Uterus (tissue), 4 donors: ENCODE data around the gene CCDC148. TPM values are rescaled to one million over a fixed set of nuclear protein-coding genes. Genes with fewer than 3 reads are reported as not detected.
"Not testable (repeated sequence)": the region's sequence is repeated elsewhere in the genome, so short reads cannot be mapped to it uniquely, and the experiment has no call there.

Experiments used
- DNase-seq, 2 donors: peaks; one replicate each; pipeline ENCODE4 v3.0.0-alpha.2; 2019 to 2020
- H3K27ac ChIP-seq, 2 donors: fragments of 200-600 bp; sonication (generic); 1 replicate in 1 of 2; 2 replicates in 1 of 2; pipeline ENCODE4 v1.5.1; 2016 to 2018
- H3K27me3 ChIP-seq, 2 donors: fragments of 200-600 bp; sonication (generic); one replicate each; pipeline ENCODE4 v1.5.1; 2018 to 2019; ENCODE audit warnings: control low read depth in 1 of 2
- H3K36me3 ChIP-seq, 2 donors: fragments of 200-600 bp; sonication (generic); one replicate each; pipeline ENCODE4 v1.5.1; 2019; ENCODE audit warnings: control low read depth in 1 of 2
- H3K4me1 ChIP-seq, 2 donors: fragments of 200-600 bp; sonication (generic); one replicate each; pipeline ENCODE4 v1.5.1; 2018 to 2019; ENCODE audit warnings: control low read depth in 1 of 2
- H3K4me3 ChIP-seq, 2 donors: fragments of 200-600 bp; sonication (generic); 1 replicate in 1 of 2; 2 replicates in 1 of 2; pipeline ENCODE4 v1.5.1; 2018 to 2019; ENCODE audit warnings: mild to moderate bottlenecking in 1 of 2
- H3K9me3 ChIP-seq, 2 donors: fragments of 200-600 bp; sonication (generic); one replicate each; pipeline ENCODE4 v1.5.1; 2019; ENCODE audit warnings: control low read depth in 1 of 2
- CTCF ChIP-seq, 4 experiments: fragments of 200-600 bp in 2 of 4; fragments of 450-650 bp in 2 of 4; sonication (generic) in 2 of 4; IDR thresholded peaks; one replicate each; pipeline ENCODE4 v1.5.1; 2016 to 2019; ENCODE audit warnings: antibody characterized with exemption in 4 of 4, mild to moderate bottlenecking in 2 of 4, moderate library complexity in 1 of 4
- POLR2A ChIP-seq, 2 donors: fragments of 450-650 bp; IDR thresholded peaks; one replicate each; pipeline ENCODE4 v1.6.1; 2016; ENCODE audit warnings: antibody characterized with exemption in 2 of 2, mild to moderate bottlenecking in 1 of 2, moderate library complexity in 1 of 2
- intact Hi-C: fragments of 100-400 bp; cut with DNase I; formaldehyde crosslinking; loops from one replicate; pipeline ENCODE4 v1.15.1; 2023; ENCODE audit warnings: low total_unique reads
- total RNA-seq, 4 donors: library from RNA; depleted of rRNA in 3 of 4; stranded (reverse); fragments of >200 nt in 3 of 4; gene quantifications; one replicate each; pipeline versions ENCODE4 v1.1.0 to v1.2.4, GENCODE V29; 2014 to 2023
- donor health status: DM: yes; HTN: yes; CAD: no.

CCDC148 gene
- total RNA-seq, 4 donors from 2014 or later, result 0.77 to 9.7 (median 3.0) TPM; not detected in 1

- DNase-seq, result no peak
- TF ChIP-seq CTCF (IDR thresholded peaks at IDR 0.05) (no peak), POLR2A (IDR thresholded peaks at IDR 0.05) (no peak)
- no peaks in the 10 kb centered on the region for H3K27me3 ChIP-seq
- H3K4me1 ChIP-seq, result no peaks in the 10 kb centered on the region
- no peak overlapping the region for H3K4me3 ChIP-seq
- H3K36me3 ChIP-seq, result no peaks in the 10 kb centered on the region
- H3K27ac ChIP-seq, result peak overlapping the region in 1 of 2 donors; percentile 58
- H3K9me3 ChIP-seq, result no peaks in the 10 kb centered on the region
- intact Hi-C loops, result no loop called here
These were observed 20.6 kb upstream of the CCDC148 start for GRCh38 chr2:158477202-158477601.

DNA sequence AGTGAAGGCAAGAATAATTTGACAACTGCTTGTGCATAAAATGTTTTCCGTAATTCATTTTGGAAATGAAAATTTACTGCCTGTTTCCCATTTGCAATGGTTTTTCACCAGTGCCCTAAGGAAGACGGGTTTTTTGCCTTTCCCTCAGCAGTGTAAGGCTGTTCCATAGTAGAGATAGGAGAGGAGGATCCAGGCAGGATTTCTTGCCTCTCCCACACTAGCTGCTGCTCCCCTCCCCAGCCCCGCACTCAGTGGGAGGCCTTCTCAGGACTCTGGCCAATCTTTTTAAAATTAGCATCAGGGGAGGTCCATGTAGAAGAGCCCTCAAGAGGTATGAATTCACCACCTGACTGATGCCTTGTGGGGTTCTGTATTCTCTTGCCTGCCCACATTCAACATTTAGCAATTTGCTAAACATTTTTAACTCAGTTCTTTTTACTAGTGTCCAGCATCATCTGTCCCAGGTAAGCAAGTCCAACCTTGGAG, 18.0 kb upstream of the CCDC148 start:
- H3K36me3 ChIP-seq, intact Hi-C loops, H3K9me3 ChIP-seq, H3K4me1 ChIP-seq, H3K4me3 ChIP-seq, DNase-seq, H3K27me3 ChIP-seq, H3K27ac ChIP-seq: not testable (repeated sequence)

- Histone ChIP-seq H3K36me3 (no peaks in the 10 kb centered on the region), H3K27ac (no peak overlapping the region), H3K4me1 (no peaks in the 10 kb centered on the region), H3K9me3 (no peaks in the 10 kb centered on the region), H3K4me3 (no peak overlapping the region), H3K27me3 (no peaks in the 10 kb centered on the region)
- no peak for DNase-seq
- intact Hi-C loops, result no loop called here
- no peak for TF ChIP-seq CTCF (IDR thresholded peaks at IDR 0.05)
- no peak for TF ChIP-seq POLR2A (IDR thresholded peaks at IDR 0.05)
These were observed 17.3 kb upstream of the CCDC148 start for GRCh38 chr2:158473719-158474392.

GRCh38 chr2:158473300-158473699, 16.7 kb upstream of the CCDC148 start:
- H3K4me3 ChIP-seq, DNase-seq, H3K9me3 ChIP-seq, H3K36me3 ChIP-seq, H3K4me1 ChIP-seq, H3K27ac ChIP-seq, H3K27me3 ChIP-seq, intact Hi-C loops: not testable (repeated sequence)

GRCh38 chr2:158472829-158473228, 16.3 kb upstream of the CCDC148 start:
- H3K27me3 ChIP-seq, H3K36me3 ChIP-seq, H3K27ac ChIP-seq, H3K9me3 ChIP-seq, intact Hi-C loops, DNase-seq, H3K4me1 ChIP-seq, H3K4me3 ChIP-seq: not testable (repeated sequence)

GRCh38 chr2:158467248-158467647, 10.7 kb upstream of the CCDC148 start:
- TF ChIP-seq POLR2A (IDR thresholded peaks at IDR 0.05) (no peak), CTCF (IDR thresholded peaks at IDR 0.05) (no peak)
- no peak for DNase-seq
- H3K9me3 ChIP-seq, result no peaks in the 10 kb centered on the region
- no peak overlapping the region for H3K27ac ChIP-seq
- intact Hi-C loops, result no loop called here
- H3K4me1 ChIP-seq, result no peaks in the 10 kb centered on the region
- no peaks in the 10 kb centered on the region for H3K36me3 ChIP-seq
- H3K4me3 ChIP-seq, result no peak overlapping the region
- no peaks in the 10 kb centered on the region for H3K27me3 ChIP-seq
